Thyroid gland (tissue), 4 donors: ENCODE results near the gene SLC25A33.

Source experiments
- POLR2A ChIP-seq, 2 donors: fragments of 450-650 bp; IDR thresholded peaks; one replicate each; pipeline ENCODE4 v1.6.1; 2017; ENCODE audit warnings: antibody characterized with exemption in 2 of 2, mild to moderate bottlenecking in 2 of 2, moderate library complexity in 1 of 2
- TF ChIP-seq, protein P1 (sequence below), 6 experiments: fragments of 200-600 bp in 3 of 6; fragments of 450-650 bp in 3 of 6; sonication (generic) in 3 of 6; IDR thresholded peaks; one replicate each; pipeline ENCODE4 v1.5.1; 2016 to 2019; ENCODE audit warnings: antibody characterized with exemption in 6 of 6, mild to moderate bottlenecking in 2 of 6, inconsistent platforms in 1 of 6, moderate library complexity in 1 of 6

DNA sequence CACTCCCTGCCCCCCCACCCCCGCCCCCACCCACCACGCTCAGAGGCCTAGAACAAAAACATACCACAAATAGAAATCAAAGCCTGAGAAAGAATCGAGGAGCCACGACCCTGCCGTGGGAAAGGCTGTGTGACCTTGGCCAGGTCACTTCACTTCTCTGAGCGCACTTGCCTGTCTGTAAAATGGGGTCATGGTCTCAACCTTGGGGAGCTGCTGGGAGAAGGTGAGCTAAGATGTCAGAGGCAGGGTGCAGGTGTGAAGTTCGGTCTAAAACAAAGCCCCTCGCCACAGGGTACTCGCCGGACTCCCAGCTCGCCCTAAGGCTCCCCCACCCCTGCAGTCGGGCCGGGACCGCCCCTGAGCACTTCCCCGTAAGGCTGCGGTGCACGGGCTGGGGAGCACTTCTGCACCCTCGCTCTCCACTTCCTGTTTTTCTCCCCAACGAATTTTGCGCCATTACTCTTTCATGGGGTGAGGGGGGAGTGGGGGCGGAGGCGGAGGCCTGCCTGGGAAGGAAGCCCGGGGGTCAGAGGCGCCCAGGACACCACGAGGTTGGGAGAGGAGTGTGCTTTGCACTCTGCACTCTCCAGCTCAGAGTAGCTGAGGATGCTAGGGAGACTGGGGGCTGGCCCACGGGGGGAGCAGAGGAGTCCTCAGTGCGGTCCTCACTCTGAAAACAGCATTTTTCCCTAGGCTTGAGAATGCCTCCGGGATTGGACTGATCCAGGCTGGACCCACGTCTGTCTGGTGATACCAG is 90.4 kb downstream of the SLC25A33 start:
- TF ChIP-seq, protein P1, sequence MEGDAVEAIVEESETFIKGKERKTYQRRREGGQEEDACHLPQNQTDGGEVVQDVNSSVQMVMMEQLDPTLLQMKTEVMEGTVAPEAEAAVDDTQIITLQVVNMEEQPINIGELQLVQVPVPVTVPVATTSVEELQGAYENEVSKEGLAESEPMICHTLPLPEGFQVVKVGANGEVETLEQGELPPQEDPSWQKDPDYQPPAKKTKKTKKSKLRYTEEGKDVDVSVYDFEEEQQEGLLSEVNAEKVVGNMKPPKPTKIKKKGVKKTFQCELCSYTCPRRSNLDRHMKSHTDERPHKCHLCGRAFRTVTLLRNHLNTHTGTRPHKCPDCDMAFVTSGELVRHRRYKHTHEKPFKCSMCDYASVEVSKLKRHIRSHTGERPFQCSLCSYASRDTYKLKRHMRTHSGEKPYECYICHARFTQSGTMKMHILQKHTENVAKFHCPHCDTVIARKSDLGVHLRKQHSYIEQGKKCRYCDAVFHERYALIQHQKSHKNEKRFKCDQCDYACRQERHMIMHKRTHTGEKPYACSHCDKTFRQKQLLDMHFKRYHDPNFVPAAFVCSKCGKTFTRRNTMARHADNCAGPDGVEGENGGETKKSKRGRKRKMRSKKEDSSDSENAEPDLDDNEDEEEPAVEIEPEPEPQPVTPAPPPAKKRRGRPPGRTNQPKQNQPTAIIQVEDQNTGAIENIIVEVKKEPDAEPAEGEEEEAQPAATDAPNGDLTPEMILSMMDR (IDR thresholded peaks at IDR 0.05) = no peak
- TF ChIP-seq POLR2A (IDR thresholded peaks at IDR 0.05) = no peak
